ENCODE data around the gene KCNJ6. TPM values are rescaled to one million over a fixed set of nuclear protein-coding genes. Genes with fewer than 3 reads are reported as not detected.
"Not testable (repeated sequence)": the region's sequence is repeated elsewhere in the genome, so short reads cannot be mapped to it uniquely, and the experiment has no call there.

The KCNJ6 gene
- polyA plus RNA-seq, 3 donors: 0.16 to 0.30 (median 0.27) TPM

- no peak for DNase-seq
Observed at GRCh38 chr21:37603129-37603528, 313.1 kb downstream of the KCNJ6 start.

GRCh38 chr21:37601915-37602314 is 314.3 kb downstream of the KCNJ6 start:
- no peak for DNase-seq

- DNase-seq: no peak
Observed at GRCh38 chr21:37601027-37601426, 315.2 kb downstream of the KCNJ6 start.

GRCh38 chr21:37595944-37596343 is 320.3 kb downstream of the KCNJ6 start:
- DNase-seq: no peak

GRCh38 chr21:37594472-37594951 is 321.7 kb downstream of the KCNJ6 start:
- no peak for DNase-seq

- DNase-seq: no peak
Observed at GRCh38 chr21:37593740-37594471, 322.4 kb downstream of the KCNJ6 start.

GRCh38 chr21:37593015-37593414 is 323.2 kb downstream of the KCNJ6 start:
- DNase-seq: no peak

- DNase-seq: no peak
Observed at GRCh38 chr21:37592496-37592895, 323.8 kb downstream of the KCNJ6 start.

GRCh38 chr21:37591994-37592393 is 324.3 kb downstream of the KCNJ6 start:
- DNase-seq: not testable (repeated sequence)

- DNase-seq: not testable (repeated sequence)
Observed at GRCh38 chr21:37590836-37591235, 325.4 kb downstream of the KCNJ6 start.

GRCh38 chr21:37588644-37589043 is 327.6 kb downstream of the KCNJ6 start:
- not testable (repeated sequence) for DNase-seq

- no peak for DNase-seq
Observed at GRCh38 chr21:37587635-37588177, 328.6 kb downstream of the KCNJ6 start.

GRCh38 chr21:37587203-37587602 is 329.1 kb downstream of the KCNJ6 start:
- no peak for DNase-seq

GRCh38 chr21:37582590-37582989 is 333.7 kb downstream of the KCNJ6 start:
- DNase-seq: peak; percentile 39

- DNase-seq: no peak
Observed at GRCh38 chr21:37580666-37581065, 335.6 kb downstream of the KCNJ6 start.

- no peak for DNase-seq
Observed at GRCh38 chr21:37579356-37579755, 336.9 kb downstream of the KCNJ6 start.

GRCh38 chr21:37578471-37579126 is 337.7 kb downstream of the KCNJ6 start:
- DNase-seq: no peak

- DNase-seq: not testable (repeated sequence)
Observed at GRCh38 chr21:37576929-37577328, 339.3 kb downstream of the KCNJ6 start.

- DNase-seq: no peak
Observed at GRCh38 chr21:37575580-37575979, 340.7 kb downstream of the KCNJ6 start.

GRCh38 chr21:37574751-37575150 is 341.5 kb downstream of the KCNJ6 start:
- no peak for DNase-seq

GRCh38 chr21:37574316-37574715 is 341.9 kb downstream of the KCNJ6 start:
- no peak for DNase-seq

- DNase-seq: no peak
Observed at GRCh38 chr21:37571442-37571841, 344.8 kb downstream of the KCNJ6 start.

GRCh38 chr21:37568916-37569315 is 347.3 kb downstream of the KCNJ6 start:
- no peak for DNase-seq

Data from renal pelvis (tissue), 4 donors.